Lower lobe of right lung (tissue), 2 donors: ENCODE measurements around the gene FAM234B. TPM values are rescaled to one million over a fixed set of nuclear protein-coding genes. Genes with fewer than 3 reads are reported as not detected.

Experiments used
- ATAC-seq, 2 donors: fragments of 200-7000 bp; cut with Tn5 transposase; one replicate each; pipeline ENCODE4 v1.9.1; 2020 to 2022; ENCODE audit warnings: mild to moderate bottlenecking in 2 of 2, moderate library complexity in 2 of 2
- DNase-seq: peaks from one replicate; pipeline ENCODE4 v3.0.0-alpha.2; 2020
- H3K27ac ChIP-seq: fragments of 200-600 bp; one replicate; pipeline ENCODE4 v1.8.0; 2022
- H3K27me3 ChIP-seq: fragments of 200-600 bp; one replicate; pipeline ENCODE4 v1.8.0; 2022; ENCODE audit warnings: low read depth
- H3K36me3 ChIP-seq: fragments of 200-600 bp; one replicate; pipeline ENCODE4 v1.8.0; 2022; ENCODE audit warnings: mild to moderate bottlenecking
- H3K4me1 ChIP-seq: fragments of 200-600 bp; one replicate; pipeline ENCODE4 v1.8.0; 2022
- H3K4me3 ChIP-seq: fragments of 200-600 bp; one replicate; pipeline ENCODE4 v1.8.0; 2022; ENCODE audit warnings: mild to moderate bottlenecking
- H3K9me3 ChIP-seq: fragments of 200-600 bp; one replicate; pipeline ENCODE4 v1.8.0; 2022
- intact Hi-C: fragments of 100-400 bp; cut with DNase I; formaldehyde crosslinking; loops from one replicate; pipeline ENCODE4 v1.11.0; 2022
- total RNA-seq: library from RNA; stranded (reverse); fragmentation: NEBNext Ultra II Directional; extraction: Animal tissue kit (Norgen Biotek cat#: 25700); gene quantifications from one replicate; pipeline ENCODE4 v1.2.1, GENCODE V29; 2021
- TF ChIP-seq, protein P1 (sequence below): fragments of 200-600 bp; IDR thresholded peaks from one replicate; pipeline ENCODE4 v1.8.0; 2022; ENCODE audit warnings: antibody characterized with exemption, mild to moderate bottlenecking
- donor health status: DM: no; HTN: yes; CAD: no; lungs with severe emphysema.

FAM234B gene
- total RNA-seq, 1 donor from 2014 or later: 7.5 TPM

DNA sequence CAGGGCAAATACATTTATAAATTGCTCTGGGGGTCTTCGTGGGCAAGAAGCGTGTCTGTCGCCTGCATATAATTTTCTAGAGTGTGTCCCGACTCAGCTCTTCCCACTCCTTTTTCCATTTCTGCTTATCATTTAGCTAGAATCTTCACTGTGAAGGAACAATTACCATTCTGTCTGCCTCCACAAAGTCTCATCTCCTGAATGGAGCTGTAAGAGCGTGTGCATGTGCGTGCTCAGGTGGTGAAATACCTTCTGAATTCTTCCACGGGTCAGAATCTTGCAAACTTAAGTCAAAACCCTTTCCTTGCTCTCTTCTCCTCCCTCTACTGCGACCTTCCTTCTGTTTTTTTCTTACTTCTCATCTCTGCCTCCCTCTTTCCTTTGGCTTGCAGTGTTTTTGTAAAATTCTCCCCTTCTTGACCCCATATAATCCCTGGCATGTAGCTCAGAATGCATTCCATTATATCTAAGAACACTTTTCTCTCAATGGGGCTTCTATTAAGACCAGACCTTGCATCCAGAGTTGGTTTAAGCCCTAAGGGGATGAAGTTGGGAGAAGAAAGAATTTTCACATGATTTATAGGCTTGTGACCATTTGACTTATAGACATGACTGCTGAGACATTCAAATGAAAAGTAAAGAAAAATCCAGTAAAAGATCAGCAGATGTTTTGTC is 84.2 kb downstream of the FAM234B start:
- no peaks in the 10 kb centered on the region for H3K27me3 ChIP-seq
- H3K4me3 ChIP-seq: no peak overlapping the region
- intact Hi-C loops: no loop called here
- no peaks in the 10 kb centered on the region for H3K9me3 ChIP-seq
- ATAC-seq (no peak), DNase-seq (no peak)
- H3K27ac ChIP-seq: no peak overlapping the region
- no peaks in the 10 kb centered on the region for H3K4me1 ChIP-seq
- no peaks in the 10 kb centered on the region for H3K36me3 ChIP-seq
- TF ChIP-seq, protein P1, sequence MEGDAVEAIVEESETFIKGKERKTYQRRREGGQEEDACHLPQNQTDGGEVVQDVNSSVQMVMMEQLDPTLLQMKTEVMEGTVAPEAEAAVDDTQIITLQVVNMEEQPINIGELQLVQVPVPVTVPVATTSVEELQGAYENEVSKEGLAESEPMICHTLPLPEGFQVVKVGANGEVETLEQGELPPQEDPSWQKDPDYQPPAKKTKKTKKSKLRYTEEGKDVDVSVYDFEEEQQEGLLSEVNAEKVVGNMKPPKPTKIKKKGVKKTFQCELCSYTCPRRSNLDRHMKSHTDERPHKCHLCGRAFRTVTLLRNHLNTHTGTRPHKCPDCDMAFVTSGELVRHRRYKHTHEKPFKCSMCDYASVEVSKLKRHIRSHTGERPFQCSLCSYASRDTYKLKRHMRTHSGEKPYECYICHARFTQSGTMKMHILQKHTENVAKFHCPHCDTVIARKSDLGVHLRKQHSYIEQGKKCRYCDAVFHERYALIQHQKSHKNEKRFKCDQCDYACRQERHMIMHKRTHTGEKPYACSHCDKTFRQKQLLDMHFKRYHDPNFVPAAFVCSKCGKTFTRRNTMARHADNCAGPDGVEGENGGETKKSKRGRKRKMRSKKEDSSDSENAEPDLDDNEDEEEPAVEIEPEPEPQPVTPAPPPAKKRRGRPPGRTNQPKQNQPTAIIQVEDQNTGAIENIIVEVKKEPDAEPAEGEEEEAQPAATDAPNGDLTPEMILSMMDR: no peak

DNA sequence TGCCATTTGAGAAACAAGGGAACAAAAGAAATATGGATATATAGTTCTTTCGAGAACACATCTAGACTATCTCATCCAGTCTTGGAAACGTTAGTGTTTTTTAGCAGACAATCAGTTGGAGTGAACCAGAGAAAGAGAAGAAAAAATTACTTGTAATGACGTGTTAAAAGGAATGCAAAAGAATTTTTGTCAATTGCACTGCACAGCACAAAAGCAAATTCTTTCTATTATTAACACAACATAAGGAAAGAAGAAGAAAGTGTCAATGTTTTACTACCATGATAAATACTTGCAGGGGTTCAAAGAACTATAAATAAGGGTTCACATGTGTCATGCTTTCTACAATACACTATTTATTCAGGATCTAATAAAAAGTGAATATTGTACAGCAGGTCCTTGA is 86.8 kb downstream of the FAM234B start:
- TF ChIP-seq, protein P1: no peak
- Histone ChIP-seq H3K9me3 (no peaks in the 10 kb centered on the region), H3K4me3 (no peak overlapping the region), H3K4me1 (peaks cover 3% of the 10 kb centered on the region), H3K27me3 (no peaks in the 10 kb centered on the region), H3K27ac (no peak overlapping the region), H3K36me3 (no peaks in the 10 kb centered on the region)
- ATAC-seq: no peak
- intact Hi-C loops: no loop called here
- DNase-seq: no peak

Other genes with a start within 250 kb of the FAM234B start
- gene DDX47, start 231.0 kb upstream of the FAM234B start, total RNA-seq: 45.1 TPM
- gene GPRC5A, start 152.8 kb upstream of the FAM234B start, total RNA-seq: 482 TPM
- not detected for gene GPRC5D, start 92.2 kb upstream of the FAM234B start, total RNA-seq
- gene HEBP1, start 44.1 kb upstream of the FAM234B start, total RNA-seq: 72.7 TPM
- not detected for gene GSG1, start 59.3 kb downstream of the FAM234B start, total RNA-seq
- 195 TPM for gene EMP1, start 152.3 kb downstream of the FAM234B start, total RNA-seq